Inflammatory macrophage treated with lipopolysaccharide for 1 hour (primary cell): ENCODE measurements around the gene RFC5.
"Not testable (repeated sequence)": the region's sequence is repeated elsewhere in the genome, so short reads cannot be mapped to it uniquely, and the experiment has no call there.

Experiments
- DNase-seq, 2 donors: peaks; one replicate each; pipeline ENCODE4 v3.0.0-alpha.2; 2020 to 2022

RFC5 gene

DNA sequence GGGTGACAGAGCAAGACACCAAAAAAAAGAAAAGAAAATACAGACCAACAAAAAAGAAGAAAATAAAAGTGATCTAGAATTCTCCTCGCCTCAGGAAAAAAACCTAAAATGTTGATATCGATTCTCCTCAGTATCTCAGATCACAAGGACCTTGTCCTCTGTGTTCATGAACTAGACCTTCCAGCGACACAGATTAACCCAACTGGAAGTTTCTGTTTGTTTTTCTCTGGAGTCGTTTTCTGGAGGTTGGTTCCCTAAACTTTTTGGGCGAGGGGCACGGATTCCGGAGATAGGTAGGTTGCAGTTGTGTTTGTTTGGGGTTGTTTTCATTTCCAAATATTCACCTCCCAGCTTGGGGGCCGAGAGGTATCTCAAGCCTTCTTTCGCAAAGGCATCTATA lies 559 bp upstream of the RFC5 start:
- DNase-seq = peak in 1 of 2 donors; percentile 2

DNA sequence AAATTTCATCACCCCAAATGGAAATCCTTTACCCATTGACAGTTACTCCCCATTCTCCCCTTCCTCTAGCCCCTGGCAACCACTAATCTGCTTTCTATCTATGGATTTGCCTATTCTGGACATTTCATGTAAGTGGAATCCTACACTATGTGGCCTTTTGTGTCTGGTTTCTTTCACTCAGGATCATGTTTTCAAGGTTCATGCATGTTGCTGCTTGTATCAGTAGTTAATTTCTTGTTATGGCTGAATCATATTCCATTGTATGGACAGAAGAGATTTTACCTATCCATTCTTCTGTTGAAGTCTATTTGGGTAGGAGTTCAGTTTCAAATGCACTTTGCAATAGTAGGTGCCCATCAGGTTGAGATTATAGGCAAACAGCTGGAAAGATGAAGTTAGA lies 1.4 kb downstream of the RFC5 start:
- DNase-seq = no peak

DNA sequence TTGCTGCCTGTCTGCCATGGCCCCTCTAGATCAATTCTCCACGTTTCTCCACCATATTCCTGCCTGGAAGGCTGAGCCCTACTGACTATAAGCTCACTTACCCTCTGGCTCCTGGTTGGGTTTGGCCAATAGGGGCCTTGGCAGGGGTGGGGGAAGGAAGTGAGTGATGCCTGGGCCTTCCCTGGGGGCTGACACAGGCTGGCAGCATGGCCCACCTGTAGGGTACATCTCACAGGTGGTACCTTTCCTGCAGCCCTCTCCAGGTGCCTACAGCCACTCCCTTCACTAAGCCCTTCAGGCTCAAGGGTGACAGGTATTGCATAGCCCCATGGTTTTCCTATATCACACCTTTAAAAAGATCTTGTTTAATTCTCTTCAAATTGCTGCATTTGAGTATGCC lies 3.5 kb downstream of the RFC5 start:
- DNase-seq = no peak

DNA sequence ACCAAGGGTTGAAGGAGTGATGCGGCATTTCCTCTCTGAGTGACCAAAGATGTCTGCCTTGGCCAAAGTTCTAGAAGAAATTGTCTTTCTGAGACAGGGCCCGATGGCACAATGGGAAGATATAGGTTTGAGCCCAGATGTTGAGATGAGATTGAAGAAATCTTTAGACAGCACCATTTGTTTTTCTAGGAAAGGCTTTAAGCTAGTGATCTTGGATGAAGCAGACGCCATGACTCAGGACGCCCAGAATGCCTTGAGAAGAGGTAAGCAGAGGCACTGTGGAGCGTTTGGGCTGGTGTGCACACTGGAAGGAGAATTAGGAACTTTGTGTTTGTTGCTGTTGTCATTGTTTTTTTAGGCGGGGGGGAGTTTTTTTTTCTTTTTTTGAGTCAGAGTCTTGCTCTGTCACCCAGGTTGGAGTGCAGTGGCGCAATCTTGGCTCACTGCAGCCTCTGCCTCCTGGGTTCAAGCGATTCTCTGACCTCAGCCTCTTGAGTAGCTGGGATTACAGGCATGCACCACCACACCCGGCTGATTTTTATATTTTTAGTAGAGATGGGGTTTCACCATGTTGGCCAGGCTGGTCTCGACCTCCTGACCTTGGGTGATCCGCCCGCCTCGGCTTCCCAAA lies 5.7 kb downstream of the RFC5 start:
- not testable (repeated sequence) for DNase-seq

DNA sequence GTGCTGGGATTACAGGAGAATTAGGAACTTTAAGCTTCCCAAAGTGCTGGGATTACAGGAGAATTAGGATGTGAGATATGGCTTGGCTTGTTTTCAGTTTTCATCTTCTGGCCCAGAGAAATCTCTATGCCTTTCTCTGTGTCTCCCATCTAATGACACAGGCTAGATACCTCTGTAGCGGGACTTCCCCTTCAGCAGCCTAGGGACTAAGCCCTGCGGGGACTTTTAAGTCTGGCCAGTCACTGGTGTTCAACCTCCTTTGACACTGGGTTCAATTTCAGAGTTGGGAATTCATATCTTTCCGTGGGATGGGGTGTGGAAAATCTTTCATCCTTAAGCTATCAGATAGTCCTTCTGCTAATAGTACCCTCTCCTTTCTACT lies 6.2 kb downstream of the RFC5 start:
- no peak for DNase-seq

DNA sequence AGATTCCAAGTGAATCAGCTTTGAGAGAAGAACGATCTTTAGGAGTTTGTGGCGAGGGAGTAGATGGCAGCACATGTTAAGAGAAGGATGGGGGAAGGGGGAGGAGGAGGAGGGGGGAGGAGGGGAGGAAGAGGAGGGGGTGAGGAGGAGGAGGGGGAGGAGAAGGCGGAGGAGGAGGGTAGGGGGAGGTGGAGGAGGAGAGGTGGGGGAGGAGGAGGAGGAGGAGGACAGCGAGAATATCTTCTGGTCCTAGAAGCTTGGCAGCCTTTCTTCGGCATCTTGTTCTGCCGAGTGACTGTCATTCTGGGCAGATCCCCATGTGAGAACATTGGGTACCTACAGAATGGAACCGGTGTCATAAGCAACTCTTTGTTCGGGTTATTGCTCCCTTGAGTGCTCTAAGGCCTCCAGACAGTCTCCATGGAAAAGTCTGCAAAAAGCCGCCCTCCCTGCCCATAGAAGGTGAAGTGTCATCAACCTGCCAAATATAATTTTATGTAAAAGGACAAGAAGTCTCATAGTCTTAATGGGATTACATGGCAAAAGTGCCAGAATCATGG lies 6.9 kb downstream of the RFC5 start:
- DNase-seq = no peak

DNA sequence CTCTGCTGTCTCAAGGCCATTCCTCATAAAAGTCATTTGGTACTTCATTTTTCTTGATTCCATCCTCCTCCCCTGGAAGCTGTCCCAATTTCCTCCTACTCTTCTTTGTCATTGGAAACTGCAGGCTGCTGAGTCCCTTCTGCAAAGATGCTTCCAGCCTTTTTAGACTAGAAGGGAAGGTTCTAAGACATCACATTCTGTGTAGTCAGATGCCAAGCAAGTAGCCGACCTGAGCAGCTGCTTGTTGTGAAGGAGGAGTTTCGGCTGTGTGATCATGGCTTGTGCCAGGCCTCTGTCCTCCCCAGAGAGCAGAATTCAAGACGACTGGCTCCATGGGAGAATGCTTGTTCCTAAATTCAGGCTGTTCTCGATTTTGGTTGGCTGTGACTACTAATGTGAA lies 8.7 kb downstream of the RFC5 start:
- DNase-seq = no peak

DNA sequence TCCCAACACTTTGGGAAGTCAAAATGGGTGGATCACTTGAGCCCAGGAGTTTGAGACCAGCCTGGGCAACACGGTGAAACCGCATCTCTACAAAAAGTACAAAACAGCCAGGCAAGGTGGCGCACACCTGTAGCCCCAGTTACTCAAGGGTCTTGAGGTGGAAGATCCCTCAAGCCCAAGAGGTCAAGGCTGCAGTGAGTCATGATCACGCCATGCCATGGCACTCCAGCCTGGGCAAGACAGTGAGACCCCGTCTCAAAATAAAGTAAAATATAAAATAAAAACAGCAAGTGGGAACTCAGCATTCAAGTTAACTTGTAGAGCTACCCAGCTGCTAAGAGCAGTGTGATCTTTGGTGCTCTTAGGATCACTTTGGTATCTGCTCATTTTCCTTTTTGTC lies 12.7 kb downstream of the RFC5 start:
- no peak for DNase-seq

DNA sequence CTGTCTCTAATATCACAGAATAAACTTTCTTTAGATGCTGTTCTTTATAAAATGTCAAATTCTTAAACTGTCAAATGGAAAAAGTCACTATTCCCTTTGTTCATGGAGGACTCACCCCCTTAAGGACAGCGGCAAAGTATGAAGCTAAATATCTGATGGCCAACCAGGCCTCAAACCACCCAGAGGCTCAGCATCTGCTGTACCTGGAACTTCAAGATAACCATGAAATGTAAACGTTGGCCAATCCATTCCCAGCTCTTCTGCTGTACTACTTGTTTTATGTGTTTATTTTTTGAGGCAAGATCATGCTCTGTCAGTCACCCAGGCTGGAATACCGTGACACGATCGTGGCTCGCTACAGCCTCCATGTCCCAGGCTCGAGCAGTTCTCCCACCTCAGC lies 15.7 kb downstream of the RFC5 start:
- DNase-seq = no peak

DNA sequence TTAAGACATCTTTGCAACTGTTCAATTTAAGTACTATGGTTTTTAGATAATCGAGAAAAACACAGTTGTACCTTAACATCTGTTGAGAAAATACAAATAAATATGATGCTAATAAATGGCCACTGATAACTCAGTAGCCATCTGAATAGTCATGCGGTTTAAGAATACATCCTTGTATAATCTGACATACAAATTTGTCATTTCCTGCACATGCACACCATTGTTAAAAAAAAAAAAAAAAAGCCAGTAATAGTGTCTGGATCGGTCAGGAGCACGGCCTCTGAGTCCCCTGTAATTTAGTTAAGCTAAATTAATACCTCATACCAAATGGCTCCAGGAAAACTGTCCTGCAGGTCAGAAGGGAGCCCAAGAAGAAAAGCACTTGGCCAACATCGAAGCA lies 16.8 kb downstream of the RFC5 start:
- no peak for DNase-seq

DNA sequence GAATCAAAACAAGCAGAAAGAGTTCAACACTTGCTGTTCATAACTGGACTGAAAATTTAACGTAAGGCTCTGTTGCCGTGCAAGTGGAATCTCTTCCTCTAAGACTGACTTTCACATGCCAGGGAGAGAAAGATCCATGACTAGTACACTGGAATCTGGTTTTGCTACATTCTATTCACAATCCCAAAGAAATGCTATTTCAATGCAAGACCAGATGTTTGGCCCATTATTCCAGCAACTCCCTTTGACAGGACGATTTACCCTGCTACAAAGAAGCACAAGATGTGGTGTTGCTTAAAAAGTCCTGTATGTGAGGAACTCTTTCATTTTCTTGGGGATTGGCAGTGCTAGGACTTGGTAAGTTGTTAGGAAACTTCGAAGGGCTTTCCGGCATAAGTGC lies 17.4 kb downstream of the RFC5 start:
- DNase-seq = no peak

DNA sequence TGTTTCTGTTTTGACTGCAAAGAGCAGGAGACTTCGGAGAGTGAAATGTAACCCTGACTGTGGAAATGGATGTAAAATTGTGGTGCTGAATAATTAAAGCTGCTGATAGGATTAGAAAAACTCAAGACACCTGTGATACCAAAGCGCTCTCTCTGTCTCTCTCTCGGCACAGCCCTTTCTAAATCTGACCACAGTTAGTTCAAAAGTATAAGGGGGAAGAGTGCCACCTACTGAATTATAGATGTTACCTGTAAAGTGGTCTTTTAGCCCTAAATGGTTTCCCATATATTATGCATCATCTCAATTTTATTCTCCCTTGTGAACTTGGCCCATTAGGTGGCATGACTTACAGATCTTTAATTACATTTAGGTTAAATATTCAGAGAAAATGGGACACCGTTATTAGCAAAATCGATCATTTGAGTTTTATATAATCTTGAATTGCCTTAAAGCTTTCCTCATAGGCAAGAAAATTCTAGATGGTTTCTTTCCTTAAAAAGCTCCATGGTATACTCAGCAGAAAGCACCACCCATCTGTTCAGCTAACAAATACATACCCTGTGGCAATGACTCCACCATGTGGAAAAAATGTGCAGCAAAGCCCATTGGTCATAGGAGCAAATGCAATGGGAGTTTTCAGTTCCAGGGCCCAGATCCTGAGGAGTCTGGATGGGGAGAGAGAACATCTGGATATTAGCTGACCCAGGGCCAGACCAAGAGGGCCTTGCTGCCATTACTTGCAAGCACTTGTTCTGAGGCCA lies 18.1 kb downstream of the RFC5 start:
- DNase-seq = no peak

DNA sequence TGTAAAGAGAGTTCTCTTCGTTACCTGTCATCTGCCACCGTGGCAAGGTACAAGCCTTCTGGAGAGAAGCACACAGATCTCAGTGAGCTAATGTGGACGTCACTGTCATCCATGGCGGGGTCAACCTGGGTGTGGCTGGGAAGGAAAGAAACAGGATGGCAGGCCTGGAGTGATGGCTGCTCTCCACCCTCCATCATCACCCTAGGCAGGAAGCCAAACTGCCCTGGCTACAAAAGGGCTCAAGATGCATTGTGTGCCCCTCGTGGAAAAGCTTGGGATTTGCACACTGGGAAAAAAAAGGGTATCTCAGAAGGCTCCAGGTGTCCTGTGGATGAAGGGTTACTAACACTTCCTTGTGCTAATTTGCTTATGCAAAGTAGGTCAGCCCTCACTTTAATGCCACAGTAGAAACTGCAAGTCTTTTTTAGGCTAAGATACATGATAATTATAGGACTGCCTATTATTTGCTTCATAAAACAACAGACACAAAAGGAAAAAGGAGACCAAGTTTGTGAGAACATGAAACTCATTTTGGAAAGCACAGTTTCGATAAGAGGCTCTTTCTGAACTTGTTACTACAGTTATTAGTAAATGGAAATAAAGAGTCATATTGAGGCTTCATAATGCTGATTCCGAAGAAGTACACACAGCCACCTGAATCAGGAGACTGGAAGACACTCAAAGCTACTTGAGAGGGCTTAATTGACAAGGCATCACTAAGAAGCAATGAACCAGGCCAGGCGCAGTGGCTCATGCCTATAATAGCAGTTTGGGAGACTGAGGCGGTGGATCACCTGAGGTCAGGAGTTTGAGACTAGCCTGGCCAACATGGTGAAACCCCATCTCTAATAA lies 18.9 kb downstream of the RFC5 start:
- no peak for DNase-seq

DNA sequence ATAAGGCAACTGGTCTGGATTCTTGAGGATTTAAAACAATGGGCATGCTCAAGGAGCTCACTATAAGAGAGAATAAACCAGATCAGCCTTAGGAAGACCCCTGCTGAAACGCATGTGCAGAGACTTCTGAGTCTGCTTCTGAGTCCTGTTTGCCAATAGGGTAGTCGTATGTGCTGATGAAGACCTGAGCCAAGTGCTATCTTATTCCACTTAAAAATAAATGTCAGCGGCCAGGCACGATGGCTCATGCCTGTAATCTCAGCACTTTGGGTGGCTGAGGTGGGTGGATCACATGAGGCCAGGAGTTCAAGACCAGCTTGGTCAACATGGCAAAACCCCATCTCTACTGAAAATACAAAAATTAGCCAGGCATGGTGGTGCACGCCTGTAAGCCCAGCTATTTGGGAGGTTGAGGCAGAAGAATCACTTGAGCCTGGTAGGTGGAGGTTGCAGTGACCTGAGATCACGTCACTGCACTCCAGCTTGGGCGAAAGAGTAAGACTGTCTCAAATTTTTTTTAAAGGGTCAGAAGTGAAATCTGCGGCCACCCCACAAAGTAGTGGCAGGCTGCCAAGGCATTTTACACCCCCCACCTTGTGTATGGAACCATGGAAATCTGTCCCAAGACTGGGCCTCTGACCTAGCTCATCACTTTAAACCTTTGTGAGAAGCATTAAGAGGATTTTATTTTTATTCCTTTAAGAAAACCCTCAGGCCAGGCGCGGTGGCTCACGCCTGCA lies 20.3 kb downstream of the RFC5 start:
- DNase-seq = no peak

DNA sequence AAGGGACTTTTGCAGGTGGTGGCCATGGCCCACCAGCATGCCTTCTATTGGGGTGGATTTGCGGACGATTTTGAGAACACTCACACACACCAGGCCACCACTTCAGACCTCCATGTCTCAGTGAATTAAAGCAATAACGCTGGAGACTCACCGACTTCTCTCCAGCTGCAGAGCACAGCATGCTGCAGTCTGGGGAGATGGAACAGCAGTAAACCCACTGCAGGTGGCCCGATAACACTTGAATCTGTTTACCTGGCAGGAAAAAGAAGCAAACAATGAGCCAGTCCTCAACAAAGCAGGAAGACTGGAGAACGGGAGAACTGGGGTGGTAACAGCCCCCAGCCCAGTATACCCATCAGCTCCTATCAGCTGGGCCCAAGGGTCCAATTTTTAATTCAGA lies 21.6 kb downstream of the RFC5 start:
- DNase-seq = no peak

DNA sequence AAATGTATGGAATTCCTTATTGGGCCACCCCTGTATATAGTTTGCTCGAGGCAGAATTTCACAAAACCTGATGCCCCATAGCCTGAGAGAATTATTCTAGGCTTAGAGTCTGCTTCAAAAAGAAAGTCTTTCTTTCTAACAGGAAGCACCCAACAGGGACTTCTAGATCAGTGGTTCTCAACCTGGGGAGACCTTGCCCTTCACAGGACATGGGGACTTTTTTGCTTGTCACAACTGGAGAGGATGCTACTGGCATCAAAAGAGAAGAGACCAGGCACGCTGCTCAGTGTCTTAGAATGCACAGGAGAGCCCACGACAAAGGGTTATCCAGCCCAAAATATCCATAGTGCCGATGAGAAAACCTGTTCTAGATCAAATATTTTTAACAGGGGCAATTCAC lies 25.6 kb downstream of the RFC5 start:
- DNase-seq = no peak

DNA sequence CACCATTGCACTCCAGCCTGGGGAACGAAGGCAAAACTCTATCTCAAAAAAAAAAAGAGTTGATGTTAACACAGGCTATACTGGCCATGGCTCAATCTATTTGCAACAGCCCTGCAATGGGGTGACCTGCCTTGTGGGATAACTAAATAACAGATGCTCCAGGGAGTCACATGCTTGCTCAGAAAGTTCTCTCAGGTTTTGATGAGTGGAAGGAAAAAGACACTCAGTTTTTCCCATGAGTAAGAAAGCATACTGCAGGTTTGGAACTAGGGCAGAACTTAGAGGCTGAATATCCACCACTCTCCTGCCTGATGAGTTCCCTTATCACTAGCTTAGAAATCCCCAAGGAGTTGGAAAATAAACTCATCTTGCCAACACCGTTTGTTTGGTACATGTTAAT lies 27.6 kb downstream of the RFC5 start:
- no peak for DNase-seq

DNA sequence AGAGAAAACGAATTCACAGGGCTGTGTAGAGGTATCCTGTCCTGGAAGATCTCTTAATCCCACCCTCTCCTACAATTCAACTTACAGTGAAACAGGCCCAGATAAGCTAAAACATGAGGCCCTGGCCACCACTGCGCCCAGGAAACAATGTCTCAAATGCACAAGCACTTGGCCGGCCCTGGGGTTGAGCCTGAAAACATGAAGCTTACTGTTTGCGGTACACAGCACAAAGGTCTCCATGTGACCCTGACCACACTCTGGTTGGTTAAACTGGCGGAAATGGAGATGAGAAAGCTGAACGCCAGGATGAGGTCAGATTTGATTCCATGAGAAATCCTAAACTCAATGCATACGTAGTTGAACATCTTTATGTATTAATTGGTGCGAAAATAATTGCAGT lies 28.1 kb downstream of the RFC5 start:
- no peak for DNase-seq

DNA sequence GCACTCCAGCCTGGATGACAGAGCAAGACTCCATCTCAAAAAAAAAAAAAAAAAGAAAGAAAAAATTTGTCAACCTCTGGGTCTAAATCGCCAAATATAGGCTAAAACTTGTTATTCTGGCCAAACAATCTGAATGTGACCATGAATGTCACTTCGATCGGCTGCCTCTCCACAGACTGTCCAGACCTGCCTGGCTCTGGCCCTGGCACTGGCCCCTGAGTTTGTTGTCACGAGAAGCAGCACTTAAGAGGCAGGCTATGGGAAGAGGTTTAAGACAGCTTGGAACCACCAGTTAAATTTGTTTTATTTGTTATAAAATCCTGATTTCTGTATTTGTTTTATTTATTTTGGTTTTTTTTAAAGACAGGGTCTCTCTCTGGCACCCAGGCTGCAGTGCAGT lies 29.9 kb downstream of the RFC5 start:
- no peak for DNase-seq

DNA sequence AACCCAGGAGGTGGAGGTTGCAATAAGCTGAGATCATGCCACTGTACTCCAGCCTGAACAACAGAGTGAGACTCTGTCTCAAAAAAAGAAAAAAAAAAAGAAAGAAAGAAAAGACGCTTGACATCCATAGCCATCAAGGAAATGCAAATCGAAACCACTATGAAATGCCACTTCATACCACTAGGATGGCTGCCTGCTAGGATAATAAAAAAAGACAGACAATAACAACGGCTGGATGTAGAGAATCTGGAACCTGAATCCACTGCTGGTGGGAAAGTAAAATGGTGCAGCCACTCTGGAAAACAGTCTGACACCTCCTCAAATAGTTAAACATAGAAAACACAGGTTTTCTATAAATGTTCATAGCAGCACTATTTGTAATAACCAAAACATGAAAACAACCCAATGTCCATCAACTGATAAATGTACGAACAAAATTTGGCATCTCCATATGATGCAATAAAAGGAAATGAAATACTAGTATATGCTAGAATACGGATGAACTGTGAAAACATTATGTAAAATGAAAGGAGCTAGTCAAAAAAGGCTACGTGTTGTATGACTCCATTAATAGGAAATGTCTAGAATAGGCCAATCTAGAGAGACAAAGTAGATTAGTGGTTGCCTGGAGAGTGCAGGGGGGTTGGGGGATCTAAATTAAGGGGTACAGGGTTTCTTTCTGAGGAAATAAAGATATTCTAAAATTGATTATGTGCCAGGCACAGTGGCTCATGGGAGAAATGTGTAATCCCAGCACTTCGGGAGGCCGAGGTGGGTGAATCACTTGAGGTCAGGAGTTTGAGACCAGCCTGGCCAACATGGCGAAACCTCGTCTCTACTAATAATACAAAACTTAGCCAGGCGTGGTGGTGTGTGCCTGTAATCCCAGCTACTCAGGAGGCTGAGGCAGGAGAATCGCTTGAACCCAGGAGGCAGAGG lies 34.7 kb downstream of the RFC5 start:
- DNase-seq = no peak

DNA sequence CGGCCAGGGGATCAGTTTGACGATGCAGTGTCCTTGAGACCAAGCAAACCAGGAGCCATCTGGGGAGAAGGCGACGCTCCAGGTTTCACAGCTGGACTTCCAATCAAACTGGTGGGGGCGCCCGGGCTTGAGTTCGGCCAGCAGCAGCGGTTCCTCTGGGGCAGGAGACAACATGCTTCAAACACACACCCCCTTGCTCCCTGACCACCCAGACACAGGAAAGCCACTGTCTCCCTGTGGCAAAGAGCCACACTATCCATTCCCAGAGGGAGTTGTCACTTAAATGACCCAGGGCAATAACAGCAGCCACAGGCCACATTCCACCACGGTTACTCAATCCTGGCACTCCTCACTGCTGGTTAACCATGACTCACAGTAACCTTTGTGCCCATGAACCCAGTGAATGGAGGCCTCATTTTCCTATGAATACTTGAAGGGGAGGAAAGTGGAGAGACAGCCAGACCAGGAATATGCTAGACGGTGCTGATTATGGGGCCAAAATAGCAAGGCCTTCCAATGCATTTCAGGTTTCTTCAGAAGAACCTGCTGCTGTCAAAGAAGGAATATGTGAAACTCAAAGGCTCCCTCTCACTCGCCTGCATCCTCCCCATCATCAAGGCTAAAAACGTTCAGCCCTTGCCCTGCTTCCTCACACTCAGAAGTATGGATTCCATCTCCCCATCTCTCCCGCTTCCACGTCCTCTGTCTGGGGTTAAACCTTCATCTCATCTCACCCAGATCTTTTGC lies 36.0 kb downstream of the RFC5 start:
- DNase-seq = peak; percentile 69 to 80
